ENCODE data around the gene SEC31A. TPM values are rescaled to one million over a fixed set of nuclear protein-coding genes. Genes with fewer than 3 reads are reported as not detected.
"Not testable (repeated sequence)": the region's sequence is repeated elsewhere in the genome, so short reads cannot be mapped to it uniquely, and the experiment has no call there.

SEC31A gene
- total RNA-seq, 1 donor from 2014 or later, result 210 TPM

DNA sequence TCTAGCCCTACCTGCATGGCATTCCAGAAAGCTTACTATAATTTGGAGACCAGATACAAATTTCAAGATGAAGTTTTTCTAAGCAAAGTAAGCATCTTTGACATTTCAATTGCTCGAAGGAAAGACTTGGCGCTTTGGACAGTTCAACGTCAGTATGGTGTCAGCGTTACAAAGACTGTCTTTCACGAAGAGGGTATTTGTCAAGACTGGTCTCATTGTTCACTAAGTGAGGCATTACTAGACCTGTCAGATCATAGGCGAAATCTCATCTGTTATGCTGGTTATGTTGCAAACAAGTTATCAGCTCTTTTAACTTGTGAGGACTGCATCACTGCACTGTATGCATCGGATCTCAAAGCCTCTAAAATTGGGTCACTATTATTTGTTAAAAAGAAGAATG is 27.1 kb upstream of the SEC31A start:
- H3K4me3 ChIP-seq, result no peak overlapping the region
- Mint-ChIP-seq H3K27ac (no peak overlapping the region), H3K27me3 (ENCODE audit: insufficient read depth, low read depth) (no peaks in the 10 kb centered on the region), H3K9me3 (no peaks in the 10 kb centered on the region), H3K4me1 (no peaks in the 10 kb centered on the region), H3K36me3 (peaks cover 7% of the 10 kb centered on the region), H3K4me3 (no peak overlapping the region)
- DNase-seq (ENCODE audit: low spot score), result no peak
- no peak overlapping the region for H3K4me2 ChIP-seq
- no peaks in the 10 kb centered on the region for H3K9me3 ChIP-seq (ENCODE audit: low read depth)
- no peaks in the 10 kb centered on the region for H3K4me1 ChIP-seq
- peaks cover 5% of the 10 kb centered on the region for H3K79me2 ChIP-seq (ENCODE audit: low read depth)
- H2AFZ ChIP-seq (replicated peaks), result no peak overlapping the region
- no peak overlapping the region for H3K9ac ChIP-seq
- H3K27me3 ChIP-seq, result no peaks in the 10 kb centered on the region
- TF ChIP-seq EZH2 (IDR thresholded peaks at IDR 0.05), result no peak
- no peak for TF ChIP-seq EZH2phosphoT487 (IDR thresholded peaks at IDR 0.05)
- no peak overlapping the region for H3K27ac ChIP-seq
- H3F3A ChIP-seq (ENCODE audit: low read depth), result no peaks in the 10 kb centered on the region
- H3K36me3 ChIP-seq, result peaks cover 21% of the 10 kb centered on the region
- H4K20me1 ChIP-seq (ENCODE audit: low read depth), result no peaks in the 10 kb centered on the region

DNA sequence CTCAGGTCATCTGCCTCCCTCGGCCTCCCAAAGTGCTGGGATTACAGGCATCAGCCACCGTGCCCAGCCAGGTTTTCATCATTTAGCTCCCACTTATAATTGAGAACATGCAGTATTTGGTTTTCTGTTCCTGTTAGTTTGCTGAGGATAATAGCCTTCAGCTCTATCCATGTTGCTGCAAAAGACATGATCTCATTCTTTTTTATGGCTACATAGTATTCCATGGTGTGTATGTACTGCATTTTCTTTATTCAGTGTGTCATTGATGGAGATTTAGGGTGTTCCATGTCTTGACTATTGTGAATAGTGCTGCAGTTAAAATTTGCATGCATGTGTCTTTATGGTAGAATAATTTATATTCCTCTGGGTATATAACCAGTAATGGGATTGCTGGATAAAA is 23.0 kb upstream of the SEC31A start:
- H3K36me3 Mint-ChIP-seq, result peaks cover 13% of the 10 kb centered on the region
- H3K27ac Mint-ChIP-seq; H3F3A ChIP-seq (ENCODE audit: low read depth); H3K9me3 Mint-ChIP-seq; DNase-seq (ENCODE audit: low spot score); H4K20me1 ChIP-seq (ENCODE audit: low read depth); H3K27ac ChIP-seq; H3K4me2 ChIP-seq; H3K9me3 ChIP-seq (ENCODE audit: low read depth); H3K4me1 Mint-ChIP-seq; H3K27me3 Mint-ChIP-seq (ENCODE audit: insufficient read depth, low read depth); H3K4me1 ChIP-seq; H3K27me3 ChIP-seq; H3K4me3 Mint-ChIP-seq; H2AFZ ChIP-seq (replicated peaks); H3K9ac ChIP-seq; H3K4me3 ChIP-seq: not testable (repeated sequence)
- H3K36me3 ChIP-seq, result peaks cover 33% of the 10 kb centered on the region
- peaks cover 13% of the 10 kb centered on the region for H3K79me2 ChIP-seq (ENCODE audit: low read depth)

DNA sequence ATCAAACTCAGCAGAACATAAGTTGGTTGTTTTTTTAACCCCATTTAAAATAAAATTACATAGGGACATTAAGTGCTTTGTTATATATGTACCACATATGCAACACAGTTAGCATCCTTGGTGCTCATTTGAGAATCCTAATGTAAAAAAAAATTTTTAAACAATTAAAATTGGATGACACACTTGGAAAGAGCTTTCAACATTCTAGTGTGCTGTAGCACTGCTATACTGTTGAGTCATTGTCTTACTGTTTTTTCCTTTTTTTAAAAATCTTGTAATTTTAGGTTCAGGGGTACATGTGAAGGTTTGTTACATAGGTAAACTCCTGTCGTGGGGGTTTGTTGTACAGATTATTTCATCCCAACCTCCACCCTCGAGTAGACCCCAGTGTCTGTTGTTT is 22.4 kb upstream of the SEC31A start:
- Histone ChIP-seq H3K4me2 (no peak overlapping the region), H4K20me1 (ENCODE audit: low read depth) (no peaks in the 10 kb centered on the region), H3K27me3 (no peaks in the 10 kb centered on the region), H3K27ac (no peak overlapping the region), H3K36me3 (peaks cover 32% of the 10 kb centered on the region), H3K9me3 (ENCODE audit: low read depth) (no peaks in the 10 kb centered on the region), H3F3A (ENCODE audit: low read depth) (peaks cover 4% of the 10 kb centered on the region), H2AFZ (replicated peaks) (no peak overlapping the region), H3K9ac (no peak overlapping the region), H3K79me2 (ENCODE audit: low read depth) (peaks cover 13% of the 10 kb centered on the region), H3K4me3 (no peak overlapping the region), H3K4me1 (no peaks in the 10 kb centered on the region)
- Mint-ChIP-seq H3K36me3 (peaks cover 13% of the 10 kb centered on the region), H3K9me3 (no peaks in the 10 kb centered on the region), H3K27ac (no peak overlapping the region), H3K27me3 (ENCODE audit: insufficient read depth, low read depth) (no peaks in the 10 kb centered on the region), H3K4me3 (no peak overlapping the region), H3K4me1 (no peaks in the 10 kb centered on the region)
- TF ChIP-seq EZH2phosphoT487 (IDR thresholded peaks at IDR 0.05), result no peak
- no peak for TF ChIP-seq EZH2 (IDR thresholded peaks at IDR 0.05)
- TF ChIP-seq, protein P1, sequence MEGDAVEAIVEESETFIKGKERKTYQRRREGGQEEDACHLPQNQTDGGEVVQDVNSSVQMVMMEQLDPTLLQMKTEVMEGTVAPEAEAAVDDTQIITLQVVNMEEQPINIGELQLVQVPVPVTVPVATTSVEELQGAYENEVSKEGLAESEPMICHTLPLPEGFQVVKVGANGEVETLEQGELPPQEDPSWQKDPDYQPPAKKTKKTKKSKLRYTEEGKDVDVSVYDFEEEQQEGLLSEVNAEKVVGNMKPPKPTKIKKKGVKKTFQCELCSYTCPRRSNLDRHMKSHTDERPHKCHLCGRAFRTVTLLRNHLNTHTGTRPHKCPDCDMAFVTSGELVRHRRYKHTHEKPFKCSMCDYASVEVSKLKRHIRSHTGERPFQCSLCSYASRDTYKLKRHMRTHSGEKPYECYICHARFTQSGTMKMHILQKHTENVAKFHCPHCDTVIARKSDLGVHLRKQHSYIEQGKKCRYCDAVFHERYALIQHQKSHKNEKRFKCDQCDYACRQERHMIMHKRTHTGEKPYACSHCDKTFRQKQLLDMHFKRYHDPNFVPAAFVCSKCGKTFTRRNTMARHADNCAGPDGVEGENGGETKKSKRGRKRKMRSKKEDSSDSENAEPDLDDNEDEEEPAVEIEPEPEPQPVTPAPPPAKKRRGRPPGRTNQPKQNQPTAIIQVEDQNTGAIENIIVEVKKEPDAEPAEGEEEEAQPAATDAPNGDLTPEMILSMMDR (IDR thresholded peaks at IDR 0.05), result no peak
- DNase-seq (ENCODE audit: low spot score), result no peak

DNA sequence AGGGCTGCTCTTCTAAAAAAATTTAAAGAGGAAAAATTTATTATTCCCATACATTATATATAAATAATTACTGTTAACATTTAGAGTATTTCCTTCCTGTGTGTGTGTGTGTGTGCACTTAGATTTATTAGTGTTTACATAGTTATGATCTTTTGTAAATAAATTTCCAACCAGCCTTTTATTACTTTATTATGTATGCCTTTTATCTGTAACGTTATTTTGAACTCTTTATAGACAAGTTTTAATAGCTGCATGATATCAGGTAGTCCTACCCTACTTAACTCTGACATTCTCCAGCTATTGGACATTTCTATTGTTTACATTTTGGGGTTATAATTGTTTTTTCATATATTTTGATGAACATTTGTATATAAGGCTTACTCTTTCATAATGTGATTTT is 18.4 kb upstream of the SEC31A start:
- H3K9me3 Mint-ChIP-seq, result no peaks in the 10 kb centered on the region
- DNase-seq (ENCODE audit: low spot score), result no peak
- no peak overlapping the region for H3K27ac Mint-ChIP-seq
- TF ChIP-seq EZH2 (IDR thresholded peaks at IDR 0.05) (no peak), EZH2phosphoT487 (IDR thresholded peaks at IDR 0.05) (no peak)
- no peaks in the 10 kb centered on the region for H3K4me1 ChIP-seq
- H2AFZ ChIP-seq (replicated peaks), result no peak overlapping the region
- H3K27ac ChIP-seq, result no peak overlapping the region
- H3K4me2 ChIP-seq, result no peak overlapping the region
- H3K4me1 Mint-ChIP-seq, result no peaks in the 10 kb centered on the region
- peaks cover 18% of the 10 kb centered on the region for H3K79me2 ChIP-seq (ENCODE audit: low read depth)
- peaks cover 10% of the 10 kb centered on the region for H3K36me3 Mint-ChIP-seq
- H3K27me3 Mint-ChIP-seq (ENCODE audit: insufficient read depth, low read depth), result no peaks in the 10 kb centered on the region
- no peaks in the 10 kb centered on the region for H3K9me3 ChIP-seq (ENCODE audit: low read depth)
- no peak overlapping the region for H3K4me3 ChIP-seq
- H4K20me1 ChIP-seq (ENCODE audit: low read depth), result no peaks in the 10 kb centered on the region
- no peak overlapping the region for H3K9ac ChIP-seq
- H3F3A ChIP-seq (ENCODE audit: low read depth), result peaks cover 4% of the 10 kb centered on the region
- H3K27me3 ChIP-seq, result no peaks in the 10 kb centered on the region
- H3K36me3 ChIP-seq, result peaks cover 37% of the 10 kb centered on the region
- H3K4me3 Mint-ChIP-seq, result no peak overlapping the region

DNA sequence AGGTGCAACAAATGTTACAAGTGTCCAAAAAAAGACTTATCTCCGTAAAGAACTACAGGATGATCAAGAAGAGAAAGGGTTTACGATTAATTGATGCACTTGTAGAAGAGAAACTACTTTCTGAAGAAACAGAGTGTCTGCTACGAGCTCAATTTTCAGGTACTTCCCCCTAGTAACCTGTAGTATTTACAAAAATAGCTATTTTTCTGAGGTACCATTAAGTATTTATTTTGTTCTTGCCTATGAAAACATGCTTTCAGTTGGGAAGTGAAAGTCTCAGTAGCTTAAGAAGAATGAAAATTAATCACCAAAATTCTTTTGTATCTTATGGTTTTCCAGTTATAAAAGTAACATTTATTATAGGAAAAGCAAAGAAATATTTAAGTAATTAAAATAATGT is 15.5 kb upstream of the SEC31A start:
- Histone ChIP-seq H3K27ac (no peak overlapping the region), H3K27me3 (no peaks in the 10 kb centered on the region), H3K4me3 (no peak overlapping the region), H2AFZ (replicated peaks) (no peak overlapping the region), H3K9me3 (ENCODE audit: low read depth) (no peaks in the 10 kb centered on the region), H3K4me2 (no peak overlapping the region), H3K9ac (no peak overlapping the region), H4K20me1 (ENCODE audit: low read depth) (no peaks in the 10 kb centered on the region), H3F3A (ENCODE audit: low read depth) (peaks cover 4% of the 10 kb centered on the region), H3K79me2 (ENCODE audit: low read depth) (peaks cover 34% of the 10 kb centered on the region), H3K36me3 (peaks cover 27% of the 10 kb centered on the region), H3K4me1 (no peaks in the 10 kb centered on the region)
- Mint-ChIP-seq H3K4me1 (peaks cover 2% of the 10 kb centered on the region), H3K9me3 (no peaks in the 10 kb centered on the region), H3K4me3 (no peak overlapping the region), H3K27ac (no peak overlapping the region), H3K27me3 (ENCODE audit: insufficient read depth, low read depth) (no peaks in the 10 kb centered on the region), H3K36me3 (peaks cover 12% of the 10 kb centered on the region)
- TF ChIP-seq EZH2phosphoT487 (IDR thresholded peaks at IDR 0.05) (no peak), EZH2 (IDR thresholded peaks at IDR 0.05) (no peak)
- TF ChIP-seq, protein P1 (IDR thresholded peaks at IDR 0.05), result no peak
- DNase-seq (ENCODE audit: low spot score), result no peak

Data from neural progenitor cell (in vitro differentiated cells).